ENCODE results near the gene XNDC1N. TPM values are rescaled to one million over a fixed set of nuclear protein-coding genes. Genes with fewer than 3 reads are reported as not detected.

Gene XNDC1N
- total and polyA plus RNA-seq, 2 of the 13 experiments (the other 11 are each of a cell fraction or from before 2014, with no cell fraction given): 3.4 to 7.5 TPM

DNA sequence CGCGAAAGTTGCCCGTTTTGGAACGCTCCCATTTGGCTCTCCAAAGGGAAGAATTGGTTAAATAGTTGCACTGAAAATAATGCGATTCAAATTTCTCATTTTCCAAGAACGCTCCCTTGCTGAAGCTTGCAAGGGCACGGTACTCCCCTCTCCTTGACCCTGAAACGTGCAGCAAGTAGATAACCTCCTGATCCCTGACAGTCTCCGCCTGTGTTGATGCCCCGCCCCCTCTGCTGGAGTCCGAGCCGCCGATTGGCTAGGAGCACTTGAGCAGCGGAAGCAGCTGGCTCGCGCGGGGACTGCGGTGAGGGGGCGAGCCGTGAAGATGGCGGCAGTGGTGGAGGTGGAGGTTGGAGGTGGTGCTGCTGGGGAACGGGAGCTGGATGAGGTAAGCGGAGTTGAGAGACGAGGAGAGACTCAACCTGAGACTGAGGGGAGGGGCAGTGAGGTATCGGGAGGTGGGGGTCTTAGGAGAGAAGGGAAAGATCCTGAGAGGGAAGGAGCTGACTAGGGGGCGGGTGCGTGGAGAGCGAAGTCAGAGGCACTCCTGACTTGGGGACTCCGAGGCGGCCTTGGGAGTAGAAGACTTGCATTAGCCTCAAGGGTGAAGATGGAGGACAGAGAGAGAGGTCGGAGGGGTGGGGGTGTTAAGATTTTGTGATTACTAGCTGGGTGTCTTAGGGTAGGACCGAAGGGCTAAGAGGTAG lies 496 bp upstream of the XNDC1N start, which contains the start of gene RNF121 (continued):
- TF ChIP-seq ZNF768 (CRISPR knock-in tag; IDR thresholded peaks at IDR 0.05) (no peak; the same call in 1 of the 2 replicates), PPARG (CRISPR knock-in tag; conservative IDR thresholded peaks at IDR 0.05) (no peak), EHMT2 (IDR thresholded peaks at IDR 0.05; ENCODE audit: borderline replicate concordance, low read depth, low read length) (no peak), ZNF878 (CRISPR knock-in tag; IDR thresholded peaks at IDR 0.05) (no peak), FOXA1 (IDR thresholded peaks at IDR 0.05) (no peak), FOXA1 (CRISPR knock-in tag; IDR thresholded peaks at IDR 0.05) (no peak), ZNF180 (CRISPR knock-in tag; IDR thresholded peaks at IDR 0.05; ENCODE audit: borderline replicate concordance, low read depth) (no peak), NR1H2 (CRISPR knock-in tag; IDR thresholded peaks at IDR 0.05; ENCODE audit: borderline replicate concordance, low read depth) (no peak), ZMAT3 (CRISPR knock-in tag; conservative IDR thresholded peaks at IDR 0.05) (no peak), ZFP36L2 (CRISPR knock-in tag; IDR thresholded peaks at IDR 0.05) (no peak), ZNF33B (CRISPR knock-in tag; IDR thresholded peaks at IDR 0.05) (0 out of 2 replicates have a peak, but pooled peaks have one; percentile 45), TBP (CRISPR knock-in tag; IDR thresholded peaks at IDR 0.05) (no peak), JUNB (CRISPR knock-in tag; IDR thresholded peaks at IDR 0.05; ENCODE audit: borderline replicate concordance) (no peak), ZNF775 (CRISPR knock-in tag; IDR thresholded peaks at IDR 0.05; ENCODE audit: borderline replicate concordance) (no peak), ZNF629 (CRISPR knock-in tag; conservative IDR thresholded peaks at IDR 0.05) (no peak), RXRB (CRISPR knock-in tag; IDR thresholded peaks at IDR 0.05; ENCODE audit: borderline replicate concordance) (no peak), RBM39 (IDR thresholded peaks at IDR 0.05; ENCODE audit: low read depth, low read length, poor library complexity, severe bottlenecking) (no peak), ZSCAN9 (CRISPR knock-in tag; IDR thresholded peaks at IDR 0.05; ENCODE audit: borderline replicate concordance) (no peak; the same call in 1 of the 2 replicates), SIX1 (CRISPR knock-in tag; IDR thresholded peaks at IDR 0.05; ENCODE audit: borderline replicate concordance) (no peak), HNRNPL (IDR thresholded peaks at IDR 0.05; ENCODE audit: low read depth, low read length) (no peak), ZNF331 (CRISPR knock-in tag; IDR thresholded peaks at IDR 0.05) (peak; percentile 19; the same call in 1 of the 2 replicates), MATR3 (CRISPR knock-in tag; IDR thresholded peaks at IDR 0.05) (no peak), ZNF354B (CRISPR knock-in tag; IDR thresholded peaks at IDR 0.05) (no peak), ZNF772 (CRISPR knock-in tag; IDR thresholded peaks at IDR 0.05) (peak; percentile 36; the same call in 1 of the 2 replicates)
- TF ChIP-seq, protein P1, sequence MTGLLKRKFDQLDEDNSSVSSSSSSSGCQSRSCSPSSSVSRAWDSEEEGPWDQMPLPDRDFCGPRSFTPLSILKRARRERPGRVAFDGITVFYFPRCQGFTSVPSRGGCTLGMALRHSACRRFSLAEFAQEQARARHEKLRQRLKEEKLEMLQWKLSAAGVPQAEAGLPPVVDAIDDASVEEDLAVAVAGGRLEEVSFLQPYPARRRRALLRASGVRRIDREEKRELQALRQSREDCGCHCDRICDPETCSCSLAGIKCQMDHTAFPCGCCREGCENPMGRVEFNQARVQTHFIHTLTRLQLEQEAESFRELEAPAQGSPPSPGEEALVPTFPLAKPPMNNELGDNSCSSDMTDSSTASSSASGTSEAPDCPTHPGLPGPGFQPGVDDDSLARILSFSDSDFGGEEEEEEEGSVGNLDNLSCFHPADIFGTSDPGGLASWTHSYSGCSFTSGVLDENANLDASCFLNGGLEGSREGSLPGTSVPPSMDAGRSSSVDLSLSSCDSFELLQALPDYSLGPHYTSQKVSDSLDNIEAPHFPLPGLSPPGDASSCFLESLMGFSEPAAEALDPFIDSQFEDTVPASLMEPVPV (CRISPR knock-in tag; IDR thresholded peaks at IDR 0.05): no peak
- TF ChIP-seq, protein P2, sequence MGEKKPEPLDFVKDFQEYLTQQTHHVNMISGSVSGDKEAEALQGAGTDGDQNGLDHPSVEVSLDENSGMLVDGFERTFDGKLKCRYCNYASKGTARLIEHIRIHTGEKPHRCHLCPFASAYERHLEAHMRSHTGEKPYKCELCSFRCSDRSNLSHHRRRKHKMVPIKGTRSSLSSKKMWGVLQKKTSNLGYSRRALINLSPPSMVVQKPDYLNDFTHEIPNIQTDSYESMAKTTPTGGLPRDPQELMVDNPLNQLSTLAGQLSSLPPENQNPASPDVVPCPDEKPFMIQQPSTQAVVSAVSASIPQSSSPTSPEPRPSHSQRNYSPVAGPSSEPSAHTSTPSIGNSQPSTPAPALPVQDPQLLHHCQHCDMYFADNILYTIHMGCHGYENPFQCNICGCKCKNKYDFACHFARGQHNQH (CRISPR knock-in tag; IDR thresholded peaks at IDR 0.05): no peak
